Measurements from ENCODE around the gene SVOPL.

DNA sequence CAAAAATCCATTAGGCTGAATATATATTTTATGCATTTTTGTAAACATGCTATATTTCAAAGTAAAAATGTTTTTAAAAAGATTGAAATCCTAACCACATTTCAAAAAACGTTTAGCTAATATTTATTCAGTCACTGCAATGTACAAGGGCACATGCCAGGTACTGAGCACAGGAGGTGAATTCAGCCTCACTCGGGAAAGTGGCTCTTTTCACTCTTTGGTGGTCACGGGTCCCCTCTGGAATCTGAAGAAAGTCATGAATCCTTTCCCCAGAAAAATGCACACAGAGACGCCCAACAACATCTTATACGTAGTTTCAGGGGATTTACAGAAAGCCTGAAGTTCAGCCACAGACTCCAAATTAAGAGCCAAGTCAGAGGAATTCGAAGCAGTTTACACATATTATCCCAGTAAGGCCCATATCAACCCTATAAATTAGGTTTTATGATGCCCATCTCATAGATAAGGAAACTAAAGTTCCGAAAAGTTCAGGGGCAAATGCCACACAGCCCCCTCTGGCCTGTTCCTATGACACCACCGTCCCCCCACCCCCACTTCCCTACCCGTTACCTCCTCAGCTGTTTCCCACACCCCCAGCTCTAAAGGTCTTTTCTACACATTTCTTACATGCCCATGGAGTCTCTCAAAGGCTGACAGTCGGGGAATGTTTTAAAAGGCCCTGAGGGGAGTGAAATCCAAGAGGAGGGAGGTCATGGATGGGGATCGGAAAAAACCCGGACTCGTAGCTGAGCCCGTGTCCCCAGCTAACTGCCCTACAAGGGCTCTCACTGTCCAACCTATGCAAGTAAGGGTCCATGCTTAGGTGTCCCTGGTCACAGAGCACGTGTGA lies 9.6 kb upstream of the SVOPL start:
- TF ChIP-seq POLR2A (IDR thresholded peaks at IDR 0.05) = no peak
- TF ChIP-seq, protein P1, sequence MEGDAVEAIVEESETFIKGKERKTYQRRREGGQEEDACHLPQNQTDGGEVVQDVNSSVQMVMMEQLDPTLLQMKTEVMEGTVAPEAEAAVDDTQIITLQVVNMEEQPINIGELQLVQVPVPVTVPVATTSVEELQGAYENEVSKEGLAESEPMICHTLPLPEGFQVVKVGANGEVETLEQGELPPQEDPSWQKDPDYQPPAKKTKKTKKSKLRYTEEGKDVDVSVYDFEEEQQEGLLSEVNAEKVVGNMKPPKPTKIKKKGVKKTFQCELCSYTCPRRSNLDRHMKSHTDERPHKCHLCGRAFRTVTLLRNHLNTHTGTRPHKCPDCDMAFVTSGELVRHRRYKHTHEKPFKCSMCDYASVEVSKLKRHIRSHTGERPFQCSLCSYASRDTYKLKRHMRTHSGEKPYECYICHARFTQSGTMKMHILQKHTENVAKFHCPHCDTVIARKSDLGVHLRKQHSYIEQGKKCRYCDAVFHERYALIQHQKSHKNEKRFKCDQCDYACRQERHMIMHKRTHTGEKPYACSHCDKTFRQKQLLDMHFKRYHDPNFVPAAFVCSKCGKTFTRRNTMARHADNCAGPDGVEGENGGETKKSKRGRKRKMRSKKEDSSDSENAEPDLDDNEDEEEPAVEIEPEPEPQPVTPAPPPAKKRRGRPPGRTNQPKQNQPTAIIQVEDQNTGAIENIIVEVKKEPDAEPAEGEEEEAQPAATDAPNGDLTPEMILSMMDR (IDR thresholded peaks at IDR 0.05) = no peak

All from heart left ventricle (tissue), 13 donors.